KBM-7 (cell line): Measurements from ENCODE around the gene ZNF80.

Experiments
- DNase-seq: peaks from one replicate; pipeline ENCODE4 v3.0.0-alpha.2; 2015
- in situ Hi-C: fragments of 300-500 bp; cut with MboI; formaldehyde crosslinking; loops from 2 replicates; pipeline ENCODE4 v1.14.3; 2020; ENCODE audit warnings: low sequenced_read_pairs, low pct_unique_long_range_greater_than_20kb, mixed read lengths

The ZNF80 gene

DNA sequence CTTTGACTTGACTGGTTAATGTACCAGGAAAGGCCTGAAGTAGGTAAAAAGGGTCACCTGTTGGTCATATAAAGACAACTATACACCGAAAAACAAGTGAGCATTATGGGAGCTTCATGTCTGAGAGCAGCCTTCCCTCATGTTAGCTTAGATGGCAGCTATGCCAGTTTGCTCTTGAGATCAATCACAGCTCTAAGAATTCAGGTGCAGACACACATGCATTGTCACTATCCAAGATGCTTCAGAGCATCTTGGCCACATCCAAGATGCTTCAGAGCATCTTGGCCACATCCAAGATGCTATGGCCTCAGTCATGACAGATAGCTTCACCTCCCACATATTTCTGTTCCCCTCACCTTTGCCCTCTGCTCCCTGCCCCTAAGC lies 15.5 kb downstream of the ZNF80 start:
- DNase-seq: no peak
- in situ Hi-C loops: no loop called here

DNA sequence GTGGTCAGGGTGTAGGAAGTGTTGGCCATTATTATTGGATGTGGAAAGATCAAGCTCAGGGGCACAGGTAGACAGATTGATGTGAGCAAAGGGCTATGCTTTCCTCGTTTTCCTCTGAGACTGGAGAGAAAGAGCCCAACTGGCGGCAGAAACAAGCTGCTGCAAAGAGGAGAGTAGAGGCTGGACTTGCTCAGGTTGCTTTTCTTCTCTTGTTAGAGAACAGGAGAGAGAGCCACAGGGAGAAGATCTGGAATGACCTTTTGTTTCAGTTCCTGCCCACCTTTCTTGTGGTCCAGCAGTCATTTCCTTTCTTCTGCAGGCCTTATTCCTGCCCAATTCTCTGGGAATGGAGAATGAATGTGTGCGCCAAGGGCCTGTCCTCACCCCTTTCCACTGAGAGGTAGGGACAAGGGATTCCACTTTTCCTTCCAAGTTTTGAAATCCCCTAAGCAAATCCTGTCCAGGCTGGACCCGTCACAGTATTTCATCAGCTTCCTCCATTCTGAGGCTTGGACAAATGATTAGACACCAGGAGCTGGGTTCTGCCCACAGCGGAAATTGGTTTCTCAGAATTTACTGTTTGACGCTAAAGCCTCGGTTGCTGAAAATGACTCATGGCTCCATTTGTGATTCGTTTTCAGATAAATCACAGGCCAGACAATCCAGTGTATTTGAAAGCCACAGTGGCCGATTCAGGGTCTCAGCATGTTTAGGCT lies 16.1 kb downstream of the ZNF80 start:
- in situ Hi-C loops: no loop called here
- DNase-seq: peak; percentile 58

DNA sequence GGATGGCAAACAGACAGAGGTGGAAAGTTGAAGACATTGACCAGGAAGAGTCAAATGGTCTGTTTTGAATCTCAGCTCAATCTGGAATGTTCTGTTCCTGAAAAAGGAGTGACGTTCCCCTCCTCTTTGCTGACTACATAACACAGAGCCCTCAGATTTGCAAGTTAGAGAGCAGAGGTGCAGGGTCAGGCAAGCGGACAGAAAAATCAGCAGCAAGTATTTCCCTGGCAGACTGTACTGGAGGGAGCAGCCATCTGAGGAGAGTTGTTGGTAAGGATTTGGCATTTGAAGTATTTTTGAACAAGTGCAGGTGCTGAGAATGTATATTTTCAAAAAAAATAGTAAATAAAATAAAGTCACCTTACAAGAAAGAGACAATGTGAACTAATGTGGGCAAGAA lies 17.6 kb downstream of the ZNF80 start:
- in situ Hi-C loops: no loop called here
- DNase-seq: no peak

DNA sequence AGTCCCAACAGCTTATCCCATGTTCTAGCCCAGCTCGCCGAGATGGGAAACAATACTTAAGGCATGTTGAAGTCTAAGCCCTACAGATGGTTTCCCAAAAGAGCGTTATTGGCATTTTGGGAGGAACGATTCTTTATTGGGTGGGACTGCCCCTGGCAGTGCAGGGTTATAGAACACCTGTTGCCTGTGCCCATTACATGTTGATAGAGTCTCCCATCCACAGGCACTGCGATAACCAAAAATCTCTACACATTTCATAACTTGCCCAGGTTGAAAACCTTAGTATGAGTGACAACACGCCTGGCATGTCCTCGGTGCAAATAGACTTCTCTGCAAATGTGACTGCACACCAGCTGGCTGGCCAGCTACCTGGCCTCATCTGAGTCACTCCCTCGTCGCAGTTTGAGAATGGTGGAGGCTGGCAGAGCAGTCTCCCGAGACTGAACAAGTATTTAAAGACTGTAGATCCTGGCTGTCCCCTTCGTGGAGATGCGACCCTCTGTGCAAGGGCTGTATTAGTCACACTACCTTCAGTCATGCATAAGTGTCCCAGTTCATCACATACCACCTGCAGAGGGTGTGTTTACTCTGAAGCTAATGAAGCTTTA lies 18.7 kb downstream of the ZNF80 start:
- DNase-seq: no peak
- in situ Hi-C loops: no loop called here

DNA sequence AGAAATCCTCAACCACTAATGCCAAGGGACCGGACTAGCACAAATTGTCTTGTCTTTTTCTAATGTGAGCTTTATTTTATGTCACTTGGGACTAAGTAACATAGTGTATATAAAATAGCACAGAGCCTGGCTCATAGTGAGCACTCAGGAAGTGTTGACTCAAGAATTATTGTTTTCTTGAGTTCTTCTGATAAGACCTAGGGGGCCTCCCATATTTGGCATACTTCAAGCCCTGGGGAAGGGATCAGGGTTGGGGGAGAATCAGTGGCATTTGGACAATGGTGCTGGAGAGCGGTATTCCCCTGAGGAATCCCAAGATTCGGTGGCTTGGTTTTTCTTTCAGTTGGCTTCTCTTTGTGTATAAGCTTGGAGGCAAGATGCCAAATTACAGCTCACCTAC lies 19.4 kb downstream of the ZNF80 start:
- DNase-seq: no peak
- in situ Hi-C loops: no loop called here

DNA sequence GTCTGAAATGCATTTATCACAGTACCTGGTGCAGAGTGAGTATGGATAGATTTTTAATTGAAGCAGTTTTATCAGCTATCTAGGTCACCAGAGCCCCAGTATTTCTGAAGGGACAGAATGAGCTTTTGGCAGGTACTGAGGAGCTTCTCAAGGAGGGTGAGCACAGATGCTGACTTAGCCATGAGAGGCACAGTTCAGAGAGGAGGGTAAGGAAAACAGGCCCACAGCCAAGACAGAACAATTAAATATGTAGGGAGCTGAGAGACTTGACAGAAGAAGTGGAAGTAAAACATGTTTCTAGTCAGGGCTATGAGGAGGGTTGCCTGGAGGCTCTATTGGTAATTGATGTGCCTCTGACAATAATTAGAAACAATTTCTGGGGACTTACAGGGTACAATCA lies 20.1 kb downstream of the ZNF80 start:
- DNase-seq: no peak
- in situ Hi-C loops: no loop called here

DNA sequence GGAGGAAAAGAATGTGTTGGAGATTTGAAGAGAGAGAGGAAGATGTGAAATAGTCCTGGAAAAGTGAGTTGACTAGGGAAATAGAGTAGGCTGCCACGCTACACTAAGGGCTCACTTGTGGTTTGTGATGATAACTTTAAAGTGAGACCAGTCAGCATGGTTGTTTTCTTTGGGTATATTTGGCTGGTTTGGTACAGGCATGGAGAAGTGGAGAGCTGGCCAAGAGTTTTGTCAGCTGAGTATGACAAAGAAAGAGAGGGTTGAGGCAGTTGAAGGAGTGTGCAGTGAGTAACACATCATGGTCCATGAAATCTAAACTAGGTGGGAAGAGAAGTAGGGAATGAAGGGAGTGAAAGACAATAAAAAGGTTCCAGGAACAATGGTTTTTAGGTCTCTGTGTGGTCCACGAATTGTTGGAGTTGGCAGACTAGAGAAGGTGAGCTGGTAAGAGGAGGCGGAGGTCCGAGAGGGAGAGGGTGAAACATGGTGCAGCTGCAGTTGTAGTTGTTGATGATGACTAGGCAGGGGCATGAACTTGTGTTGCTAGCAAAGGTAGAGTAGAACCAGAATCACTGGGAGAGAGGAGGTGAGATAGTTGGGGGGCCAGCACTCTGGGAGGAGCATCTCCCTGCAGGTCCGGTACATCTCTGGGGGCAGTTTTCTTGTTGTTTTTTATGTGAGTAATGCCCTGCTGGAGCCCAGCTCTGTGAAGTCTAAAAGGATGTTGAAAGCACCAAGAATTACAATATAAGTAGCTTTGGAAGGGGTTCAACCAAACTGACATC lies 21.0 kb downstream of the ZNF80 start:
- no peak for DNase-seq
- in situ Hi-C loops: no loop called here

DNA sequence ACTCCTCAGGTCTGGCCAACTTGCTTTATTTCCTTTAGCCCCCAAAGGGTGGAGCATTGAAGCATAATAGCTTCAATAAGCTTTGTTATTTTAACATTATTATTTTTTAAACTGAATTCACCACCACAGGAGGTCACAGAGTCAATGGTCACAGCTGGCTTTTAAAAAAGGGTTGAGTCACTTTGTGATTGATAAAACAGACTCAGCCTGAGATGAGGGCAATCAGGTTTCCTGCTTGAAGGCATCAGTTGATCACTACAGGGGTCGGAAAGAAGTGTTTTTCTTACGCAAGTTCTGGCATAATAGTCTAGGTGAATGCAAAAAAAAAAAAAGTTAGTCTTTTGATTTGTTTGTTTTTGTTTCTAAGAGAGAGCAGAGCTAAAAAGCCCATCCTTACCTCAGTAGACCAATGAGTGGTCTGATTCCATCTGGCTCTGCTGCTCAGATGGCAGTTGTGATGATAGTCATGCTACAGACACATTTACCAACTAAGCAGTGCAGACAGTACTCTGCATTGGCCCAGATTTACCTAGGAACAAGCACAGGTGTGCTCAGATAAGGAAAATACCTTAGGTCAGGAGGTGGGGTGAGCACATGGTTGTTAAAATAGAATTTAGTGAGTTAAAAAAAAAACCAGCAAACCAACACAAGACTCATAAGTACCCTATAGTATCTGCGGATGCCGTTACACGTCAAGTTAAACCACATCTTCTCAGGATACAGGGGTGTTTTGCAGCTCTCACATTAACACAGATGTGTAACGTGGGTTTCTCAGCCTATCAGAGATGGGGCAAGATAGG lies 22.6 kb downstream of the ZNF80 start:
- DNase-seq: no peak
- in situ Hi-C loops: no loop called here

DNA sequence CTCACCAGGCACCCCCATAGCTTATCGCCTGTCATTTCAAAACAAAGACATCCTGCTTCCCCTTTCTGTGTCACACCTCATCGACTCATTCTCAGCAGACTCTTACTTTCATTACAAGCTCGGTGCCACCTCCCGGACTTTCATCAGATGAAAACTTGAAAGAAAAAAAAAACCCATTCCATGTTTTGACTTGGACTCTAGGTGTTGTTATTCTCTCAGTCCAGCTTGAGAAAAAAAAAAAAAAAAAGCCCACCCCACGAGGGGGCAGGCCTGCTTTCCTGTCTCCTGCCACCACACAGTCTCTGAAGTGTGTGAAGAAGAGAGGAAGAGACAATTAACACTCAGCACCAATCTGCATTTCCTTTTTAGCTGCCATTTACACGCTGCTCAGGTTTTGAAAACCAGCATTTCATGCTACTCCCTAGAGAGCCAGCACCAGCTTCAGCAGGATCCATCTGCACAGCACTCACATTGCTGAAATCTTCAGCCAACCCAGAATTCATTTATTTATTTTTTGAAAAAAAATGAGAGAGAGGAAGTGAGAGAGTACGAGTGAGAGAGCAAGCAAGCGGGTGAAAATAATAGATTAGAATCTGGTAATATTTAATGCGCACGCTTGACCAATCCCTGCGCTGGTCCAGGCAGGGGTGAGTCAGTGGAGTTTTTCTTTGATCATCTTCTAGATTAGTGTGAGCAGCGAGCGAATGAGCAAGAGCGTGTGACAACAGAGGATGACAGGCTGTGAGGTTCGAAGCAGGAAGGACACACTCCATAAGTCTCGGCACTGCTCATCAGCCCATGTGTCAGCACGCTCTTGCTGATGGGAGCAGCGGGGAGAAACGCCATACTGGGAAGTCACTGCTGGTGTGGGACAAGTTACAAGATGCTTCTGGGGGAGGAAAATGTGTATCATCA lies 23.5 kb downstream of the ZNF80 start:
- DNase-seq: peak; percentile 79
- in situ Hi-C loops: no loop called here

DNA sequence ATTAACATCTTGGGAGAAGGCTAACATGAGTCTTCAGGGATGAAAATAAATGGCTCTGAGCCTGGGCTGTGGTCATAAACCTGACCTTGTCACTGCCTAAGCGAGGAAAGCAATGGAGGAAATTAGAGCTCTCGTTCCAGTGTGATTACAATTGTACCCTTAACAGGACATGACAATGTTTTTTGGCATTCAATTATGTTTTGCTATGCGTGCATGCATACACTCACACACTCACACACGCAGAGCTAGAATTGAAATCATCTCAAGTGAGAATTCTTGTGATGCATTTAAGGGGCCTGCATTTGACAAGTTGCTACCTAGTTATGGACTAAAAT lies 24.1 kb downstream of the ZNF80 start:
- no peak for DNase-seq
- in situ Hi-C loops: no loop called here

DNA sequence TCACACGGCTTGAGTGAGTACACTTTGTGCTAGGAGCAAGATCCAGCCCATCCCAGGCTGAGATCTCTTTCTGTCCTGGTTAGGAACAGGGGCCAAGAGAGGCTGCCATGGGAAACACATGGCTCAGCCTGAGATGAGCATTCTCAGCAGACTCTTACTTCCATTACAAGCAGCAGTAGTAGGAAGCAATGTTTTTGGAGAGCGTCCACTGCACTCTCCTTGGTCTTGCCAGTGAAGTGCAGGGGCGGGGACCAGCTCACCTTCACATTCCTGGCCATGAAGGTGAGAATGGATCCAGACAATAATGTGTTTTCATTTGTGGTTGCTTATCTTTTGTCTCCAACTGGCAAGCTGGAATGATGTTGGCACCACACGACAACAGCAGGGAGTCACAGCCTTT lies 24.7 kb downstream of the ZNF80 start:
- no peak for DNase-seq
- in situ Hi-C loops: no loop called here

DNA sequence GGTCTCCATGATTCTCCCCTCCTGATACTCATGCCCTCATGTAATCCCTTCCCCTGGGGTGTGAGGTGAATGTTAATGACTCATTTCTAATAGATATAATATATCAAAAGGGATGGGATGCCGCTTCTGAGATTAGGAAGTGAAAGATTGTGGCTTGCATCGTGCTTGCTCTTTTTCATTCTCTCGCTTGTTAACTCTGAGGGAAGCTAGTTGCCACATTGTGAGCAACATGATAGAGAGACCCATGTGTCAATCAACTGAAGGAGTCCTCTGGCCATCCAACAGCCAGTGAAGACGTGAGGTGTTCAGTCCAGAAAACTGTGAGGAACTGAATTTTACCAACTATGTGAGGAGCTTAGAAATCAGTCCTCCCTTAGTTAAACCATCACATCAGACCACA lies 29.6 kb downstream of the ZNF80 start:
- in situ Hi-C loops: no loop called here
- DNase-seq: no peak

DNA sequence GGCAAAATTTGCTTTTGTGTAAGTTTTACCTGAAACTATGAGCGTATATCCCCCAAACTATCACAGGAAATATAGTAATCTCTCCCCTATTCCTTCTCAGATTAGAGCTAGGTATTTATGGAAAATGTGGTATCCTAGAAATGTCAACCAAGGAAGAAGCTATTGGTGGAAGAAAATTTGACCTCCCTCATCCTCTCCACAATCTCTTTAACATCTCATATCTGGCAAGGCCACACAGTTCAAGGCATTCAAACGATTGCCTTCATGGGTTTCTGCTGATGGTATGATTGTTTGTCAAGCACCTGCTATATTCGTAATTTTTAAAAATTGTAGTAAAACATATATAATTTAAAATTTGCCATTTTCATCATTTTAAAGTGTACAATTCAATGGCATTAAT lies 31.0 kb downstream of the ZNF80 start:
- in situ Hi-C loops: no loop called here
- DNase-seq: no peak

DNA sequence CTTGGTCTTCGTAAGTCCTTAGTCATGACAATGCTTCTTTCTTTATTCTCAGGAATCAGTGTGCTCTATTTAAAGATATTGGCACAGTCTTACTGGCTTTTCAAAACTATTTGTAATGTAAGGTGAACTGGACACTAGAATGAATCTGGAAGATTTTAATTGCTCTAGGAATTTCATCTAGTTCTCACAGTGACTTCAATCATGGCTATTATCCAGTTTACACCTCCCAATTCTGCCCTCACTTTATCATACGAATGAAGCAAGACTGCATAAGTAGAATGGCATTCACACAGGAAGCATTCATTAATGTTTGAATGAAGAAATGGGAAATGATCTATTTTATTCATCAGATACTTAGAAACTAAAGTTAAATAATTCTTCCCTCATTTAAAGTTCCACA lies 31.8 kb downstream of the ZNF80 start:
- DNase-seq: no peak
- in situ Hi-C loops: no loop called here

DNA sequence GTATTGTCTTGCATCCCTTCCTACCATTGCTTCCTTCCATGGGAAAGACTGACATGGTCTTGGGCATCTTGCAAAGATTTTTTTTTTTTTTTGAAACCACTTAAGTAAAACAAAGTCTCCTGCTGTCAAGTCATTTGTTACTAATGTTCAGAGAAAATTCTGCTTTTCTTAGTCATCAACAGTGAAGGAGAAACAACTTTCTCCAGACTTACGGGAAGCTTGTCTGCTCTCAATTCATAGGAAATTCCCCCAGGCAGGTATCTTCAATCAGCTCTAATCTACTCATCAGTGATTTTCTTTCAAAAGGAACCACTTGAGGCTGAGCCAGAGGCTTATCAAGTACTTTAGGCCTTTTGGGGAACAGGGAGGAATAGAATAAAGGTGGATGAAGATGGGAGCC lies 42.6 kb downstream of the ZNF80 start:
- in situ Hi-C loops: no loop called here
- no peak for DNase-seq

DNA sequence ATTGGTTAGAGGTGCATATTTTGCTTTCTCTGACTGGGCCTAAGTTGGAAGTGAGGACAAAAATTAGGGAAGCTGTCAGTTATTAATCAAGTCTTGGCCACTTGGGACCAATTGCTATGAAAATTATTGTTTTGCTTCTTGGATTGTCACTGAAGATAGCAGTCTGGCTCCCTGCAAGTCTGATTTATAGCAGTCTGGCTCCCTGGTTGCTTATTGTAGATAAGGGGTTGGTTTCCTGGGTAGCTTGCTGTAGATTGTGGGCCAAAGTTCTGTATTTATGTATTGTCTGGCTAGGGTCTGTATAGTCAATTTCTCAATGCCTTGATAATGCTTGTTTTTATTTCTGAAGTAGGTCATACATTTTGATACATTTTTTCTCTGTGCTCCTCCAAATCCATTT lies 45.2 kb downstream of the ZNF80 start:
- DNase-seq: no peak
- in situ Hi-C loops: no loop called here

DNA sequence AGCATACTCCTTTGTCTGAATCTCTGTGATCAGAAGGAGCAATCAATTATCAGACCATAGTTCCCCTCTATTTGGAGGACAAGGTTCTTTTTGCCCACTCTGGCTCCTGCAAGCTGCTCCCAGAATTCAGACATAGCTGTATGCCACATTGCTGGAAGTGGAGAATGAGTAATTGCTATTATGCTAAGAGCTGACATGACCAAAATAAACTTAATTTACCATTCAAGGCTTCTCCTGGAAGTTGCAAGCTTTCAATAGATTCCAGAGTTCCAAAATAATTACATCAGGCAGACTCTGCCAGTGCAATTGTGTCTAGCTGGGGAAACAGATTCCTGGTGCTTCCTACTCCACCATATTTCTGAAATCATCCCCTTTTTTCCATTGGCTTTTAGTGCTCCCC lies 50.9 kb downstream of the ZNF80 start:
- DNase-seq: no peak
- in situ Hi-C loops: no loop called here
